SJCRH30 (cell line): ENCODE measurements around the gene RILP. TPM values are rescaled to one million over a fixed set of nuclear protein-coding genes. Genes with fewer than 3 reads are reported as not detected.

Experiments
- DNase-seq, 2 experiments: peaks; one replicate each; pipeline ENCODE4 v3.0.0-alpha.2; 2015 to 2020
- H3K27ac ChIP-seq: fragments of 250-450 bp; sonication (Bioruptor Pico); 2 replicates; pipeline ENCODE4 v1.5.1; 2020; ENCODE audit warnings: mild to moderate bottlenecking, moderate library complexity
- H3K27me3 ChIP-seq: fragments of 250-450 bp; sonication (Bioruptor Pico); 2 replicates; pipeline ENCODE4 v1.5.1; 2020; ENCODE audit warnings: mild to moderate bottlenecking, moderate library complexity
- H3K36me3 ChIP-seq: fragments of 250-450 bp; sonication (Bioruptor Pico); 2 replicates; pipeline ENCODE4 v1.5.1; 2020; ENCODE audit warnings: mild to moderate bottlenecking, moderate library complexity
- H3K4me1 ChIP-seq: fragments of 250-450 bp; sonication (Bioruptor Pico); 2 replicates; pipeline ENCODE4 v1.5.1; 2020; ENCODE audit warnings: mild to moderate bottlenecking, moderate library complexity
- H3K4me3 ChIP-seq: fragments of 250-450 bp; sonication (Bioruptor Pico); 2 replicates; pipeline ENCODE4 v1.5.1; 2020; ENCODE audit warnings: mild to moderate bottlenecking, moderate library complexity
- H3K9me3 ChIP-seq: fragments of 250-450 bp; sonication (Bioruptor Pico); replicated peaks from 2 replicates; pipeline ENCODE4 v1.5.1; 2020; ENCODE audit warnings: mild to moderate bottlenecking, moderate library complexity
- total RNA-seq: library from RNA; depleted of rRNA; stranded (reverse); fragments of >200 nt; shearing (Covaris generic); gene quantifications from 2 replicates; pipeline ENCODE4 v1.2.3, GENCODE V29; 2014; rRNA removed

RILP gene
- total RNA-seq, 1 experiment from 2014 or later = 0.67 TPM

DNA sequence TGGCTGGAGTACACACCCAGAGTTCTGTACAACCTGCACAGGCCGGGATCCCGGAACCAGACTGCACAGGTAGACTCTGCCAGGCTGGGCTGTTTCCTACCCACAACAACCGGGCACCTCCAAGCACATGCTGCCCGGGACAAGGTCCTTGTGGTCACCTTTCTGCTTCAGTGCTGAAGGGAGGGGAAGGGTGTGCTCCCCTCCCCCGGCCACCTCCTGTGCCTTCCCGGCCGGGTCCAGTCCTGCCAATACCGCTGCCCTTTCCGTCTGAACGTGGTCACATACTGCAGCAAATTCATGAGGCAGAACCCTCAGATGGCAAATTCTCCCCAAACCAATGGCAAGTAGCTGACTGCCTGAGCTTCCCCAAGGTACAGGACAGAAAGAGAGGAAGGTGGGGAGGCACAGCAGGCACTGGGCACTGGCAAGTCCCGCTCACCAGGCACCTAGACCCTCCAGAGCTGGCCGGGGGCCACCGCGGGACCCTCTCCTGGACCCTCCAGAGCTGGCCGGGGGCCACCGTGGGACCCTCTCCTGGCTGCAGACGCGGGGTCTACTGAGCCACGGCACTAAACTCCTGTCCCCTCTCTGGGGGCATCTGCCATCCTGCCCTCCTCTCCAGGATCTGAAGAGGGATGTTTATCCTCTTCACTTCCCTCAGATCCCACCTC lies 43.9 kb downstream of the RILP start:
- Histone ChIP-seq H3K4me1 (no peaks in the 10 kb centered on the region), H3K27me3 (no peaks in the 10 kb centered on the region)
- DNase-seq = no peak

GRCh38 chr17:1604831-1605528 lies 44.7 kb downstream of the RILP start:
- H3K4me3 ChIP-seq = no peak overlapping the region
- no peaks in the 10 kb centered on the region for H3K4me1 ChIP-seq
- no peaks in the 10 kb centered on the region for H3K36me3 ChIP-seq
- DNase-seq = no peak
- no peaks in the 10 kb centered on the region for H3K9me3 ChIP-seq
- H3K27me3 ChIP-seq = no peaks in the 10 kb centered on the region
- no peak overlapping the region for H3K27ac ChIP-seq

More for the DNA sequence above, 43.9 kb downstream of the RILP start:
- Histone ChIP-seq H3K36me3 (no peaks in the 10 kb centered on the region), H3K4me3 (no peak overlapping the region), H3K9me3 (no peaks in the 10 kb centered on the region), H3K27ac (no peak overlapping the region)

- DNase-seq = no peak
- Histone ChIP-seq H3K4me1 (no peaks in the 10 kb centered on the region), H3K9me3 (no peaks in the 10 kb centered on the region), H3K27ac (no peak overlapping the region), H3K4me3 (no peak overlapping the region), H3K27me3 (no peaks in the 10 kb centered on the region), H3K36me3 (no peaks in the 10 kb centered on the region)
Measured at GRCh38 chr17:1601571-1601970, 48.1 kb downstream of the RILP start.

GRCh38 chr17:1598399-1599095 lies 51.1 kb downstream of the RILP start:
- no peaks in the 10 kb centered on the region for H3K9me3 ChIP-seq
- no peaks in the 10 kb centered on the region for H3K4me1 ChIP-seq
- no peak overlapping the region for H3K27ac ChIP-seq
- H3K36me3 ChIP-seq = no peaks in the 10 kb centered on the region
- H3K27me3 ChIP-seq = no peaks in the 10 kb centered on the region
- H3K4me3 ChIP-seq = no peak overlapping the region
- DNase-seq = no peak

GRCh38 chr17:1597861-1598342 lies 51.8 kb downstream of the RILP start:
- H3K4me3 ChIP-seq = no peak overlapping the region
- H3K4me1 ChIP-seq = no peaks in the 10 kb centered on the region
- H3K27me3 ChIP-seq = no peaks in the 10 kb centered on the region
- H3K9me3 ChIP-seq = no peaks in the 10 kb centered on the region
- DNase-seq = no peak
- H3K27ac ChIP-seq = no peak overlapping the region
- H3K36me3 ChIP-seq = no peaks in the 10 kb centered on the region

Other genes starting within 250 kb of the RILP start
- gene YWHAE, start 249.6 kb downstream of the RILP start, total RNA-seq = 471 and 592 TPM in 2 replicates
- 39.4 and 41.3 TPM in 2 replicates for gene CRK, start 193.6 kb downstream of the RILP start, total RNA-seq
- 17.9 and 19.1 TPM in 2 replicates for gene MYO1C, start 157.2 kb downstream of the RILP start, total RNA-seq
- gene INPP5K, start 133.3 kb downstream of the RILP start, total RNA-seq = 9.7 and 9.9 TPM in 2 replicates
- gene PITPNA, start 87.1 kb downstream of the RILP start, total RNA-seq = 17.2 and 21.5 TPM in 2 replicates
- gene SLC43A2, start 21.0 kb downstream of the RILP start, total RNA-seq = 0.63 and 0.66 TPM in 2 replicates
- 0.06 and 0.13 TPM in 2 replicates for gene SCARF1, start 4.1 kb downstream of the RILP start, total RNA-seq
- gene PRPF8, start 35.0 kb upstream of the RILP start, total RNA-seq = 144 and 145 TPM in 2 replicates
- gene TLCD2, start 60.5 kb upstream of the RILP start, total RNA-seq = 1.2 and 1.3 TPM in 2 replicates
- gene WDR81, start 74.8 kb upstream of the RILP start, total RNA-seq = 8.7 and 10.9 TPM in 2 replicates
- gene SERPINF2, start 93.0 kb upstream of the RILP start, total RNA-seq = not detected in 2 replicates
- 182 TPM in 2 replicates for gene SERPINF1, start 112.2 kb upstream of the RILP start, total RNA-seq
- 9.6 and 10.1 TPM in 2 replicates for gene SMYD4, start 180.0 kb upstream of the RILP start, total RNA-seq
- gene RPA1, start 180.1 kb upstream of the RILP start, total RNA-seq = 38.7 and 45.4 TPM in 2 replicates